H9 (cell line): Measurements from ENCODE around the gene GPC1. TPM values are rescaled to one million over a fixed set of nuclear protein-coding genes. Genes with fewer than 3 reads are reported as not detected.

ENCODE experiments used
- DNase-seq: peaks from one replicate; pipeline ENCODE4 v3.0.0-alpha.2; 2017
- H2AFZ ChIP-seq: one replicate; pipeline ENCODE4 v1.6.1; 2013; ENCODE audit warnings: mild to moderate bottlenecking, low read length, control low read depth, moderate library complexity
- H2AK5ac ChIP-seq: 2 replicates; pipeline ENCODE4 v1.6.1; 2013; ENCODE audit warnings: low read length, control low read depth, mixed read lengths; ENCODE audit not compliant: insufficient read length
- H2BK120ac ChIP-seq: one replicate; pipeline ENCODE4 v1.6.1; 2013; ENCODE audit warnings: low read depth, mild to moderate bottlenecking, low read length, control low read depth, inconsistent platforms; ENCODE audit not compliant: poor library complexity, severe bottlenecking
- H2BK12ac ChIP-seq: 2 replicates; pipeline ENCODE4 v1.6.1; 2013; ENCODE audit warnings: low read length, control low read depth, mixed read lengths, low read depth; ENCODE audit not compliant: insufficient read length
- H2BK15ac ChIP-seq: 2 replicates; pipeline ENCODE4 v1.6.1; 2013; ENCODE audit warnings: low read depth, low read length, control low read depth
- H2BK20ac ChIP-seq: one replicate; pipeline ENCODE4 v1.6.1; 2013; ENCODE audit warnings: low read depth, mild to moderate bottlenecking, low read length, control low read depth, inconsistent platforms; ENCODE audit not compliant: poor library complexity, severe bottlenecking
- H2BK5ac ChIP-seq: 2 replicates; pipeline ENCODE4 v1.6.1; 2013; ENCODE audit warnings: low read length, control low read depth, mixed read lengths; ENCODE audit not compliant: insufficient read length
- H3K14ac ChIP-seq: 2 replicates; pipeline ENCODE4 v1.6.1; 2013; ENCODE audit warnings: low read length, control low read depth; ENCODE audit not compliant: insufficient read depth
- H3K18ac ChIP-seq: 2 replicates; pipeline ENCODE4 v1.6.1; 2013; ENCODE audit warnings: low read depth, mild to moderate bottlenecking, mixed read lengths, low read length, control low read depth; ENCODE audit not compliant: insufficient read length
- H3K23ac ChIP-seq: 2 replicates; pipeline ENCODE4 v1.6.1; 2013; ENCODE audit warnings: low read length, control low read depth, mixed read lengths, low read depth; ENCODE audit not compliant: insufficient read length
- H3K23me2 ChIP-seq: 2 replicates; pipeline ENCODE4 v1.6.1; 2013; ENCODE audit warnings: low read depth, mild to moderate bottlenecking, mixed read lengths, low read length, control low read depth; ENCODE audit not compliant: insufficient read length, poor library complexity, severe bottlenecking
- H3K27ac ChIP-seq: 2 replicates; pipeline ENCODE4 v1.5.1; 2013; ENCODE audit warnings: low read length, control low read depth, mixed read lengths, low read depth; ENCODE audit not compliant: insufficient read length
- H3K27me3 ChIP-seq: 2 replicates; pipeline ENCODE4 v1.6.1; 2013; ENCODE audit warnings: low read length, control low read depth, inconsistent platforms; ENCODE audit not compliant: insufficient read depth
- H3K4ac ChIP-seq: 2 replicates; pipeline ENCODE4 v1.6.1; 2013; ENCODE audit warnings: low read depth, mild to moderate bottlenecking, control low read depth, inconsistent platforms, low read length, moderate library complexity
- H3K4me1 ChIP-seq: 2 replicates; pipeline ENCODE4 v1.6.1; 2013; ENCODE audit warnings: low read length, control low read depth, inconsistent platforms; ENCODE audit not compliant: insufficient read depth
- H3K4me2 ChIP-seq: 2 replicates; pipeline ENCODE4 v1.6.1; 2013; ENCODE audit warnings: low read length, control low read depth, mixed read lengths; ENCODE audit not compliant: insufficient read length, insufficient read depth
- H3K56ac ChIP-seq: 2 replicates; pipeline ENCODE4 v1.6.1; 2013; ENCODE audit warnings: low read depth, mild to moderate bottlenecking, mixed read lengths, low read length, control low read depth; ENCODE audit not compliant: insufficient read length
- H3K79me1 ChIP-seq: 2 replicates; pipeline ENCODE4 v1.6.1; 2013; ENCODE audit warnings: low read depth, mild to moderate bottlenecking, moderate library complexity, low read length, control low read depth, inconsistent platforms; ENCODE audit not compliant: insufficient read depth, poor library complexity, severe bottlenecking
- H3K79me2 ChIP-seq: 2 replicates; pipeline ENCODE4 v1.6.1; 2013; ENCODE audit warnings: low read length, control low read depth, inconsistent platforms; ENCODE audit not compliant: insufficient read depth
- H3K9ac ChIP-seq: 2 replicates; pipeline ENCODE4 v1.6.1; 2013; ENCODE audit warnings: low read length, control low read depth, mixed read lengths; ENCODE audit not compliant: insufficient read length; ENCODE audit errors: extremely low read depth
- H3K9me3 ChIP-seq: one replicate; pipeline ENCODE4 v1.6.1; 2013; ENCODE audit warnings: low read depth, low read length, inconsistent platforms; ENCODE audit not compliant: control insufficient read depth
- H3T11ph ChIP-seq: one replicate; pipeline ENCODE4 v1.6.1; 2013; ENCODE audit warnings: mild to moderate bottlenecking, low read length, control low read depth, inconsistent platforms
- H4K20me1 ChIP-seq: one replicate; pipeline ENCODE4 v1.6.1; 2013; ENCODE audit not compliant: control insufficient read depth, insufficient read length, insufficient read depth
- H4K5ac ChIP-seq: 2 replicates; pipeline ENCODE4 v1.6.1; 2013; ENCODE audit warnings: low read depth, mild to moderate bottlenecking, mixed read lengths, low read length, control low read depth; ENCODE audit not compliant: insufficient read length
- H4K8ac ChIP-seq: replicated peaks from 2 replicates; pipeline ENCODE4 v1.6.1; 2013; ENCODE audit warnings: low read length, control low read depth, mixed read lengths, low read depth; ENCODE audit not compliant: insufficient read length
- H4K91ac ChIP-seq: 2 replicates; pipeline ENCODE4 v1.6.1; 2013; ENCODE audit warnings: low read depth, mild to moderate bottlenecking, moderate library complexity, mixed read lengths, low read length, control low read depth; ENCODE audit not compliant: insufficient read length
- H3K27ac Mint-ChIP-seq, 3 experiments: 2 replicates in 2 of 3; 3 replicates in 1 of 3; pipeline ENCODE4 v1.8.0; 2020 to 2021; ENCODE audit warnings: mixed read lengths in 3 of 3, mild to moderate bottlenecking in 1 of 3, moderate library complexity in 1 of 3
- H3K27me3 Mint-ChIP-seq: 2 replicates; pipeline ENCODE4 v1.8.0; 2021; ENCODE audit warnings: low read depth, mild to moderate bottlenecking, moderate library complexity, mixed read lengths
- H3K36me3 Mint-ChIP-seq, 3 experiments: 2 replicates in 2 of 3; 3 replicates in 1 of 3; pipeline ENCODE4 v1.8.0; 2020 to 2021; ENCODE audit warnings: low read depth in 3 of 3, mixed read lengths in 3 of 3; ENCODE audit not compliant: insufficient read depth in 1 of 3
- H3K4me1 Mint-ChIP-seq, 2 experiments: 2 replicates each; pipeline ENCODE4 v1.8.0; 2020; ENCODE audit warnings: mixed read lengths in 2 of 2
- H3K4me3 Mint-ChIP-seq, 2 experiments: 2 replicates in 1 of 2; 3 replicates in 1 of 2; pipeline ENCODE4 v1.8.0; 2020 to 2021; ENCODE audit warnings: mild to moderate bottlenecking in 2 of 2, mixed read lengths in 2 of 2, moderate library complexity in 1 of 2
- H3K9me3 Mint-ChIP-seq, 2 experiments: 2 replicates in 1 of 2; 3 replicates in 1 of 2; pipeline ENCODE4 v1.8.0; 2020; ENCODE audit warnings: mild to moderate bottlenecking in 2 of 2, mixed read lengths in 2 of 2, moderate library complexity in 1 of 2
- CTCF ChIP-seq: fragments of 200-600 bp; sonication (generic); conservative IDR thresholded peaks from 3 replicates; pipeline ENCODE4 v1.8.0; 2021; ENCODE audit warnings: antibody characterized with exemption, mild to moderate bottlenecking
- WGBS: extraction: QIAGEN DNeasy Blood & Tissue Kit; methylation state at CpG from one replicate; pipeline ENCODE4 v1.1.7; 2013; ENCODE audit warnings: missing lambda C conversion rate, low lambda C conversion rate, mixed read lengths; ENCODE audit not compliant: insufficient read length; ENCODE audit errors: extremely low coverage; 5-methylcytosine and 5-hydroxymethylcytosine counted together
- total RNA-seq: library from RNA; stranded (reverse); gene quantifications from 2 replicates; pipeline ENCODE4 v1.2.1, GENCODE V29; 2021

GPC1 gene
- total RNA-seq, 1 experiment from 2014 or later = 39.4 TPM

GRCh38 chr2:240407090-240407489 lies 28.4 kb upstream of the GPC1 start:
- no peak overlapping the region for H3K4me2 ChIP-seq
- H3T11ph ChIP-seq = no peak overlapping the region
- WGBS = no CpG with 5 or more reads among the region's 9 CpGs
- H3K56ac ChIP-seq = no peak overlapping the region
- Mint-ChIP-seq H3K9me3 (no peaks in the 10 kb centered on the region), H3K36me3 (no peaks in the 10 kb centered on the region), H3K27me3 (peaks cover 2% of the 10 kb centered on the region), H3K4me3 (no peak overlapping the region), H3K27ac (no peak overlapping the region), H3K4me1 (peaks cover 0 to 2% of the 10 kb centered on the region in 2 experiments; a peak in 1 of 4 replicates)
- no peak overlapping the region for H2BK12ac ChIP-seq
- H3K27ac ChIP-seq = no peak overlapping the region
- TF ChIP-seq CTCF = no peak
- no peaks in the 10 kb centered on the region for H3K79me2 ChIP-seq
- DNase-seq = no peak
- H2BK120ac ChIP-seq = no peak overlapping the region
- H3K9ac ChIP-seq = no peak overlapping the region
- H4K8ac ChIP-seq = no peak overlapping the region
- no peak overlapping the region for H2BK5ac ChIP-seq
- H3K4me1 ChIP-seq = no peaks in the 10 kb centered on the region
- H2BK15ac ChIP-seq = no peak overlapping the region
- no peak overlapping the region for H4K5ac ChIP-seq
- H2AK5ac ChIP-seq = no peak overlapping the region
- no peak overlapping the region for H2BK20ac ChIP-seq
- no peak overlapping the region for H3K18ac ChIP-seq
- H3K79me1 ChIP-seq = no peaks in the 10 kb centered on the region
- H4K20me1 ChIP-seq = no peaks in the 10 kb centered on the region
- H3K9me3 ChIP-seq = no peaks in the 10 kb centered on the region
- no peak overlapping the region for H2AFZ ChIP-seq
- no peak overlapping the region for H4K91ac ChIP-seq
- H3K23ac ChIP-seq = no peak overlapping the region
- H3K14ac ChIP-seq = no peak overlapping the region
- H3K4ac ChIP-seq = no peak overlapping the region
- H3K23me2 ChIP-seq = no peaks in the 10 kb centered on the region
- H3K27me3 ChIP-seq = no peaks in the 10 kb centered on the region
